HTERT RPE-1 (cell line): ENCODE results near the gene SPRING1.
"Not testable (repeated sequence)": the region's sequence is repeated elsewhere in the genome, so short reads cannot be mapped to it uniquely, and the experiment has no call there.

Source experiments
- in situ Hi-C: fragments of 300-500 bp; cut with MboI; formaldehyde crosslinking; loops from 4 replicates; pipeline ENCODE4 v1.14.3; 2020; ENCODE audit warnings: low sequenced_read_pairs

Gene SPRING1, protein sequence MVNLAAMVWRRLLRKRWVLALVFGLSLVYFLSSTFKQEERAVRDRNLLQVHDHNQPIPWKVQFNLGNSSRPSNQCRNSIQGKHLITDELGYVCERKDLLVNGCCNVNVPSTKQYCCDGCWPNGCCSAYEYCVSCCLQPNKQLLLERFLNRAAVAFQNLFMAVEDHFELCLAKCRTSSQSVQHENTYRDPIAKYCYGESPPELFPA

DNA sequence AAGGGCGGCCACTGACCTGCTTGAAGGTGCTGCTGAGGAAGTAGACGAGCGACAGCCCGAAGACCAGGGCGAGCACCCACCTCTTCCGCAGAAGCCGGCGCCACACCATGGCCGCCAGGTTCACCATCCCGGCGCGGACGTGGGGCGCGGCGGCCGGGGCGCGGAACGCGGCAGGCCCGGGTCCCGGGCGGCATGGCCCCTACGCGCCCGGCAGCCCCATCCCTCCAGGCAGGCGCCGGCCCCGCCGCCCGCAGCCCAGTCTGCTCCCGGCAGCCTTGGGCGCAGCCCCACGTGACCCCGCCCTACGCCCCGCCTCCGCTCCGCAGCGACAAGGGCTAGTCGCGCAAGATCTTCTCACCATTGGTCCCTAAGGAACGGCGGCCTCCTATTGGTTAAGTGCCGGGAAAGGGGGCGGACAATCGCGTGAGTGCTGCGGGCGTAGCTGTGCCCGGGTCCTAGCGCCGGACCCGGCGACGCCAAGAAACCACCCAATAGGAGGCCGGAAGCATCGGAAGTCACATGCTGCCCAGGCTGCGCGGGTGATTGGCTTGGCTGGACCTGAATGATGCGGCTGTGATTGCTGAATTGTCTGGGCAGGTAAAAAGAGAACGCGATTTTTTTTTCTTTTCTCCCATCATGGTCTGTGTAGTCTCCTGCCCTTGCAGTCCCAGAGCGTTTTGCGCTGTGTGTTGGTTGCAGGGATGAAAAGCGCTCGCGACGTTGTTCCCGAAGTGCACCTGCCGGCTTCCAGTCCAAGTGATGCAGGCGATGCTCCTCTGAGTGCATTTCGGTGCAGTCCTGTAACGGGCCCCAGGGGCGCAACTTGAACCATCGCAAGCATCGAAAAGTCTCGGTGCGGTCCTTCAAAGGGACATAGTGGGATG is at the start of gene SPRING1, which contains the start of gene RNFT2:
TSS of gene SPRING1 (minus strand) at position 296 of the 884 bp plus-strand sequence. CDS start at position 127, 169 bp downstream.
TSS of gene RNFT2 (plus strand) at position 542 of the 884 bp plus-strand sequence. CDS start 2,183 bp downstream, outside the sequence.
- in situ Hi-C loops: no loop called here

GRCh38 chr12:116784238-116784612 is 46.4 kb upstream of the SPRING1 start:
- in situ Hi-C loops: no loop called here

GRCh38 chr12:116783525-116784237 is 45.8 kb upstream of the SPRING1 start:
- in situ Hi-C loops: no loop called here

DNA sequence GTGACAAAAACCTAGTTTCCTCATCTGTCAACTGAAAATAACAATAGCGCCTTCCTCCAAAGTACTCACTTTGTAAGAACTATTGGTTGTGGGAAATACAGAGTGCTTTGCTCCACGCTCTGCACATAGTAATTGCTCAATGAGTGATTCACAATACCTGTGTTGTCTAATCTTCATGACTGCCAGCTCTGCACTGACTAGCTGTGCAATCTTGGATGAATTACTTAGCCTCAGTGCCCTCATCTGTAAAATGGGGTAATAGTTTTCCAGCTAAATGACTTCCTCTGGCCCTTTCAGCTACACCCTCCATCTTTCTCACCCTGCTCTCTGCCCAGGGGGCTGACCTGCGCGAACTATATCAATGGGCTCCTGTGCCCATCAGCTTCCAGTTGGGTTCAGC is 43.1 kb upstream of the SPRING1 start:
- in situ Hi-C loops: no loop called here

DNA sequence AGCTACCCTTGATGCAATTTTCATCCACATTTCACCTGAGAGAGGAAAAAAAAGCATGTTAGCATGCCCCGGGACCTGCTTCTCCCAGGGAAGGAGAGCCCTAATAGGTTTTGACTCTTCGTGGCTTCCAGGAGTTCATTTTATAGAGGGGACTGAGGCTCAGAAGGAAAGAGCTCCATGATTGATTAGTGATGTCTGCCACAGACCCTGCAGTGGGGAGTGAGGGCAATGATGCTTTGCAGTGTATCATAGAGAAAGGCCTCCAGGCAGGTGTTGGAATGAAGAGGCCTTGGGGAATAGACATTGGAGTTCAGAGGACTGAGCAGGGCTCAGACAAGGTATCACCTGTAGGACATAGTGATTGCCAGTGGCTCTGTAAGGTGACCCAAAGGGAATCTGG is 41.7 kb upstream of the SPRING1 start:
- in situ Hi-C loops: no loop called here

GRCh38 chr12:116777245-116777644 is 39.4 kb upstream of the SPRING1 start:
- in situ Hi-C loops: no loop called here

DNA sequence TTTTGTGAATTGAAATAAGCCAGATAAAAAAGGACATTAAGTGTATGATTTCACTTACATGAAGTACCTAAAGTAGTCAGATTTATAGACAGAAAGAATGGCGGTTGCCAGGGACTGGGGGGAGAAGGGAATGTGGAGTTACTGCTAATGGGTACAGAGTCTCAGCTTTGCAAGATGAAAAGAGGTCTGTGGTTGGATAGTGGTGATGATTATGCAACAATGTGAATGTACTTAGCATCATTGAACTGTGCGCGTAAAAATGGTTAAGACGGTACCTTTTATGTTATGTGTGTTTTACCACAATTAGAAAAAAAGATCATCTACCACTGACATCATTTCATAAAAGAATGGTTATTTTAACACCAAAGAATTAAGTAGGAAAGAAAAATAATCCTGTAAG is 36.2 kb upstream of the SPRING1 start:
- in situ Hi-C loops: no loop called here

GRCh38 chr12:116773276-116773731 is 35.4 kb upstream of the SPRING1 start:
- in situ Hi-C loops: no loop called here

GRCh38 chr12:116771651-116772050 is 33.8 kb upstream of the SPRING1 start:
- in situ Hi-C loops: no loop called here

- in situ Hi-C loops: no loop called here
Observed at GRCh38 chr12:116766746-116767145, 28.9 kb upstream of the SPRING1 start.

DNA sequence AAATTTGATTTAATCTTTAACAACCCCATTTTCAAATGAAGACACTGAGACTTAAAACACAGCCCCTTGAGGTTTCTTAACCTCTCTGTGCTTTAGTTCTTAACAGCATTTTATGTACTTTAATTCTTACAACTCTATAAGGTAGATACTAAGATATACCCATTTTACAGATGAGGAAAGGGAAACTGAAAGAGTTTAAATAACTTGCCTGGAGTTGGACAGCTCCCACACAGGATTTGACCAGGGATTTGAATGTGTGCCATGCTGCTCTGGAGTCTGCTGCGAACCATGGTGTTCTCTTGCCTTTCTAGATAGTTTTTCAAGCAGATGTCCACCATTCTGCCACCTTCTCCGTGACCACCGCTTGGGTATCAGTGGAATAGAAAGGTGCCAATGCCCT is 28.4 kb upstream of the SPRING1 start:
- in situ Hi-C loops: no loop called here

DNA sequence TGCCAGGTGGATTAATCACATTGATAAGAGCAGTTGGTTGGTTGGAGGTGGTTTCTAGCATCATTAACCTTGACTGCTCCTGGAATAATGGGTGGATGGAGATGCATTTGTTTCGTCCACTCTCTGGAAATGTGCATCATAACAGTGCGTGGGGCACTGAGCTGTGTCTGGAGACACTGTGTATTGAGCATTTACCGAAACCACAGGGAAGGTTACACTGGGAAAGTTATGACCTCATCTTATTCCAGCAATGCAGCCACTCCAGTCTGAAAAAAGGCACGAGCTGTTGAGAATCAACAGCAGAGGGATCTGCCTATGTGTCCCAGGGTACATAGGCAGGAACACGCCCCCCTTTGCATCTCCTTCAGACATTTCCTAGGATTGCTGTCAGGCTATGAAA is 27.4 kb upstream of the SPRING1 start:
- in situ Hi-C loops: no loop called here

DNA sequence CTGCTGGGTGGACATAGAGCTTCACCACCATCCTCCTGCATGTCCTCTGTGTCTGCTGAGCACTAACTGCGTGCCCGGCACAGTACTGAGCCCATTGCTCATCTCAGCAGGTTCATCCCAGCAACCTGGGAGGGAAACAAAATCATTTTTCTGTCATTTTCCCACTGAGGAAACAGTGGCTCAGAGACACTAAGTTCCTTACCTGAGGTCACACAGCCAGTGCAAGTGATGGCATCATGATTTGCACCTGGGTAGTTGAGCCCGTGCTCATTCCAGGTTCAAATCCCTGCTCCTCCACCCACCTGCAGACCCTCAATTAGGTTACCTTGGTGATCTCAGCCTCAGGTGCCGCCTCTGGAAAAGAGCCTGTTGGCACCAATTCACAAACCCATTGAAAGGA is 23.6 kb upstream of the SPRING1 start:
- in situ Hi-C loops: no loop called here

DNA sequence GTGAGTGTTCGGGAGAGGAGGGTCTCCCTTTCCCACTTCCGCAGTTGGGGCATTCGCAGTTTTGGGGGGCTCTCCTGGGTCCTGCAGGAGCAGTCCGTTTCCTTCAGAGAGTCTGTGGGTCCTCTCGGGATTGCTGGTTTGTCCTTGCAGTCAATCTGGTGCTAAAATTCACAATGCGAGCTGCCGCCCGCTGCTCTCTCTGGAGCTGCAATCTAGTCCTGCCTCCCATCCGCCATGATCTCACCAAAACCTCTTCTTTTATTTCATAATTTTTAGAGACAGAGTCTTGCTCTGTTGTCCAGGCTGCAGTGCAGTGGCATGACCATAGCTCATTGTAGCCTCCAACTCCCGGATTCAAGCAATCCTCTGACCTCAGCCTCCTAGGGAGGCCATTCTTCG is 22.8 kb upstream of the SPRING1 start:
- in situ Hi-C loops: no loop called here

GRCh38 chr12:116759783-116760621 is 22.1 kb upstream of the SPRING1 start:
- in situ Hi-C loops: no loop called here

GRCh38 chr12:116754783-116755182 is 16.9 kb upstream of the SPRING1 start:
- in situ Hi-C loops: not testable (repeated sequence)

GRCh38 chr12:116754097-116754496 is 16.2 kb upstream of the SPRING1 start:
- in situ Hi-C loops: not testable (repeated sequence)

DNA sequence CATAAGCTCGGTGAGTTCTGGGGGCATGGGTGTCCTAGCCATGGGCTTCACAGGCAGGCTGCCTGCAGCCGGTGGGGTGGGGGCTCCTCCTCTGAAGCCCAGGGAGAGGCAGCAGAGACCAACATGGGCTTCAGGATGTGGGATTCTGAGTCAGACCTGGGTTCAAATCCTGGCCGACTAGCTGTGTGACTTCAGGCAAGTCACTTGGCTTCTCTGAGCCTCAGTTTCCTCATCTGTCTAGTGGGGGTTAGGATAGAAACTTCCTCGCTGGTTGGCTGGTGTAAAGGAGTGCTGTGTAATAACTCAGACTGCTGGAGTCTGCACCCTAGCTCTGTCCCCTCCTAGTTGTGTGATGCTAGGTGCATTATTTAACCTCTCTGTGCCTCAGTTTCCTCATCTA is 12.4 kb upstream of the SPRING1 start:
- in situ Hi-C loops: no loop called here

GRCh38 chr12:116749884-116750283 is 12.0 kb upstream of the SPRING1 start:
- in situ Hi-C loops: no loop called here

DNA sequence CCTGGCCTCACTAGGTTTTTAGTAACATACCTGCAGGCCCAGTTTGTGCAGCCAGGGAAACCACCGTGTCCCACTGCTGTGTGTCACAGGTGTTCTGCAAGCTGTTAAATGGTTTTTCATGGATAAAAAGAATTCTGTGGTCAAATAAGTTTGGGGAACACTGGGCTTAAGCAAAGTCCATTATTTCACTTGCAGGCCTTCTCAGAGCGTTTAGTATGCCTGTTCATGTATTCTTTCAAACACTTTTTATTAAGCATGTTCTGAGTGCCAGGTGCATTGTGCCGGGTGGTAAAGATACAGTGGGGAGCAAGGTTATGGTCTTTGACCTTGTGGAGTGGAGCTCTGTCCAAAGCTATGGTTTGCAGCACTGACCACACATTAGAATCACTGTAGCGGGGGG is 7.7 kb upstream of the SPRING1 start:
- in situ Hi-C loops: no loop called here

- in situ Hi-C loops: no loop called here
Observed at GRCh38 chr12:116744766-116745165, 6.9 kb upstream of the SPRING1 start.
